Keratinocyte (primary cell): ENCODE measurements around the gene STX18. TPM values are rescaled to one million over a fixed set of nuclear protein-coding genes. Genes with fewer than 3 reads are reported as not detected.

ENCODE experiments used
- DNase-seq: peaks from one replicate; pipeline ENCODE4 v3.0.0-alpha.2; 2011; ENCODE audit warnings: low read depth, missing footprints, low spot score
- FAIRE-seq: peaks from 2 replicates; lab custom pipeline; 2011; peaks lifted over from hg19 to GRCh38; lab: Jason Lieb, UNC
- H2AFZ ChIP-seq: 2 replicates; pipeline ENCODE4 v1.6.0; 2012; ENCODE audit warnings: low read length, control low read depth, inconsistent platforms; ENCODE audit not compliant: control insufficient read depth
- H3K27ac ChIP-seq: 2 replicates; pipeline ENCODE4 v1.5.1; 2011; ENCODE audit warnings: low read length; ENCODE audit not compliant: control insufficient read depth, insufficient read depth
- H3K27me3 ChIP-seq: 3 replicates; pipeline ENCODE4 v1.6.0; 2011; ENCODE audit warnings: low read length; ENCODE audit not compliant: control insufficient read depth, insufficient read depth; ENCODE audit errors: extremely low read depth
- H3K36me3 ChIP-seq, 2 experiments: 2 replicates in 1 of 2; 3 replicates in 1 of 2; pipeline ENCODE4 v1.5.1; 2011; ENCODE audit warnings: low read length in 2 of 2, mild to moderate bottlenecking in 1 of 2; ENCODE audit not compliant: control insufficient read depth in 2 of 2, insufficient read depth in 2 of 2; ENCODE audit errors: extremely low read depth in 1 of 2
- H3K4me1 ChIP-seq: 3 replicates; pipeline ENCODE4 v1.5.1; 2011; ENCODE audit warnings: low read length; ENCODE audit not compliant: control insufficient read depth, insufficient read depth; ENCODE audit errors: extremely low read depth
- H3K4me2 ChIP-seq: 3 replicates; pipeline ENCODE4 v1.6.0; 2011; ENCODE audit warnings: low read depth, low read length; ENCODE audit not compliant: control insufficient read depth, insufficient read depth; ENCODE audit errors: extremely low read depth
- H3K4me3 ChIP-seq, 3 experiments: fragments of 200-600 bp in 1 of 3; sonication (generic) in 1 of 3; 2 replicates in 2 of 3; 3 replicates in 1 of 3; pipeline ENCODE4 v1.5.1; 2011 to 2016; ENCODE audit warnings: low read length in 3 of 3, mild to moderate bottlenecking in 3 of 3, control low read depth in 2 of 3, inconsistent platforms in 1 of 3, low read depth in 1 of 3, mixed read lengths in 1 of 3, mixed run types in 1 of 3, moderate library complexity in 1 of 3; ENCODE audit not compliant: control insufficient read depth in 2 of 3, insufficient read depth in 2 of 3; ENCODE audit errors: extremely low read depth in 1 of 3
- H3K79me2 ChIP-seq: 2 replicates; pipeline ENCODE4 v1.6.0; 2012; ENCODE audit warnings: low read length; ENCODE audit not compliant: control insufficient read depth, insufficient read depth
- H3K9ac ChIP-seq: 3 replicates; pipeline ENCODE4 v1.6.0; 2011; ENCODE audit warnings: low read length; ENCODE audit not compliant: control insufficient read depth, insufficient read depth; ENCODE audit errors: extremely low read depth
- H3K9me1 ChIP-seq: 3 replicates; pipeline ENCODE4 v1.6.0; 2011; ENCODE audit warnings: low read length; ENCODE audit not compliant: control insufficient read depth, insufficient read depth; ENCODE audit errors: extremely low read depth
- H3K9me3 ChIP-seq: 2 replicates; pipeline ENCODE4 v1.5.1; 2012; ENCODE audit warnings: low read depth, low read length; ENCODE audit not compliant: control insufficient read depth
- H4K20me1 ChIP-seq: 3 replicates; pipeline ENCODE4 v1.6.0; 2011; ENCODE audit warnings: low read length; ENCODE audit not compliant: control insufficient read depth, insufficient read depth; ENCODE audit errors: extremely low read depth
- CTCF ChIP-seq, 3 experiments: IDR thresholded peaks in 1 of 3; conservative IDR thresholded peaks in 1 of 3; optimal IDR thresholded peaks in 1 of 3; 2 replicates in 2 of 3; 3 replicates in 1 of 3; pipeline versions ENCODE3 to v1.5.1; 2011; ENCODE audit warnings: low read length in 3 of 3, mild to moderate bottlenecking in 3 of 3, moderate library complexity in 2 of 3, control low read depth in 1 of 3, inconsistent platforms in 1 of 3; ENCODE audit not compliant: insufficient read depth in 2 of 3; ENCODE audit errors: extremely low read depth in 1 of 3
- EZH2 ChIP-seq: IDR thresholded peaks from one replicate; pipeline ENCODE4 v1.6.1; 2012; ENCODE audit warnings: inconsistent platforms, mild to moderate bottlenecking, low read length, moderate library complexity
- dilution Hi-C: fragments of 300-500 bp; cut with MboI; formaldehyde crosslinking; loops from one replicate; pipeline ENCODE4 v1.7.0; 2020; ENCODE audit warnings: low sequenced_read_pairs; ENCODE audit not compliant: extremely low pct_ligation_motif_present
- polyA plus RNA-seq, 5 experiments: library from polyadenylated mRNA; depleted of rRNA in 3 of 5; stranded (reverse) in 3 of 5; stranded (forward) in 1 of 5; unstranded in 1 of 5; fragments of >200 nt; gene quantifications; 1 replicate in 1 of 5; 2 replicates in 3 of 5; 3 replicates in 1 of 5; pipeline versions ENCODE4 v1.2.1 to v1.2.3, GENCODE V29; 2011 to 2012; ENCODE audit warnings: missing spikeins in 2 of 5, low read depth in 1 of 5, low replicate concordance in 1 of 5

The STX18 gene
- polyA plus RNA-seq, 1 donor (not counting 4 experiments of a cell fraction or from before 2014, with no cell fraction given) = 21.6 TPM

DNA sequence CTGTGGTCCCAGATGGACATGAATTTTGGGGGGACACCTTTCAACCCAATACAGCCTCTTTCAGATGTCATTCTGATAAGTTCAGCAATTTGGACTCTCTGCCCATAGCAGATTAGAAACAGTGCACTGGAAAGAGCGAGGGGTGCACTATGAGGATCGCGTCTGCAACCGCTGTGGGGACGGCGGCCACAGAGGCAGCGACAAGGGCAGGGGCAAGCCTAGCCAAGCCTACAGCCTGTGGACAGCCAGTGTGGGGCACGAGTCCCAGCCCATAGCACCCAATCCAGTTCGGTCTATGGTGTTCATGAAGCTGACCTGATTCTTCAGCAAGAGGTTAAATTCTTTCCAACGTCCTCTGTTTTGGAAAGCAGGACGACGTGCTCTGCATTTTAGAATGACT is 164.7 kb downstream of the STX18 start:
- H3K27me3 ChIP-seq = peaks cover 1% of the 10 kb centered on the region

GRCh38 chr4:4376074-4376473 is 165.8 kb downstream of the STX18 start:
- FAIRE-seq (no peak), DNase-seq (no peak)
- H3K9ac ChIP-seq = no peak overlapping the region
- no peaks in the 10 kb centered on the region for H3K79me2 ChIP-seq
- H4K20me1 ChIP-seq = no peaks in the 10 kb centered on the region
- no peak overlapping the region for H3K27ac ChIP-seq
- H3K9me1 ChIP-seq = no peaks in the 10 kb centered on the region
- no peaks in the 10 kb centered on the region for H3K36me3 ChIP-seq
- H3K27me3 ChIP-seq = no peaks in the 10 kb centered on the region
- no peak overlapping the region for H3K4me2 ChIP-seq
- no peak overlapping the region for H2AFZ ChIP-seq
- peaks cover 2% of the 10 kb centered on the region for H3K9me3 ChIP-seq
- dilution Hi-C loops = no loop called here
- TF ChIP-seq CTCF (optimal IDR thresholded peaks at IDR 0.05 in 1 of 3, IDR thresholded peaks at IDR 0.05 in 1 of 3, conservative IDR thresholded peaks at IDR 0.05 in 1 of 3; ENCODE audit: extremely low read depth in 1 of 3, insufficient read depth in 2 of 3, low read length in 3 of 3) (no peak), EZH2 (no peak)
- no peak overlapping the region for H3K4me3 ChIP-seq
- no peaks in the 10 kb centered on the region for H3K4me1 ChIP-seq

More for the DNA sequence above, 164.7 kb downstream of the STX18 start:
- H3K4me1 ChIP-seq = no peaks in the 10 kb centered on the region
- dilution Hi-C loops = no loop called here
- H3K9ac ChIP-seq = no peak overlapping the region
- peaks cover 2% of the 10 kb centered on the region for H3K9me3 ChIP-seq
- H3K79me2 ChIP-seq = no peaks in the 10 kb centered on the region
- H2AFZ ChIP-seq = no peak overlapping the region
- H3K36me3 ChIP-seq = no peaks in the 10 kb centered on the region
- H3K4me3 ChIP-seq = no peak overlapping the region
- no peak overlapping the region for H3K27ac ChIP-seq
- H4K20me1 ChIP-seq = no peaks in the 10 kb centered on the region
- no peak for FAIRE-seq
- no peaks in the 10 kb centered on the region for H3K9me1 ChIP-seq
- no peak for DNase-seq
- no peak overlapping the region for H3K4me2 ChIP-seq
- TF ChIP-seq CTCF (optimal IDR thresholded peaks at IDR 0.05 in 1 of 3, IDR thresholded peaks at IDR 0.05 in 1 of 3, conservative IDR thresholded peaks at IDR 0.05 in 1 of 3; ENCODE audit: extremely low read depth in 1 of 3, insufficient read depth in 2 of 3, low read length in 3 of 3) (no peak), EZH2 (no peak)
